Measurements from ENCODE around the gene CSF2.

DNA sequence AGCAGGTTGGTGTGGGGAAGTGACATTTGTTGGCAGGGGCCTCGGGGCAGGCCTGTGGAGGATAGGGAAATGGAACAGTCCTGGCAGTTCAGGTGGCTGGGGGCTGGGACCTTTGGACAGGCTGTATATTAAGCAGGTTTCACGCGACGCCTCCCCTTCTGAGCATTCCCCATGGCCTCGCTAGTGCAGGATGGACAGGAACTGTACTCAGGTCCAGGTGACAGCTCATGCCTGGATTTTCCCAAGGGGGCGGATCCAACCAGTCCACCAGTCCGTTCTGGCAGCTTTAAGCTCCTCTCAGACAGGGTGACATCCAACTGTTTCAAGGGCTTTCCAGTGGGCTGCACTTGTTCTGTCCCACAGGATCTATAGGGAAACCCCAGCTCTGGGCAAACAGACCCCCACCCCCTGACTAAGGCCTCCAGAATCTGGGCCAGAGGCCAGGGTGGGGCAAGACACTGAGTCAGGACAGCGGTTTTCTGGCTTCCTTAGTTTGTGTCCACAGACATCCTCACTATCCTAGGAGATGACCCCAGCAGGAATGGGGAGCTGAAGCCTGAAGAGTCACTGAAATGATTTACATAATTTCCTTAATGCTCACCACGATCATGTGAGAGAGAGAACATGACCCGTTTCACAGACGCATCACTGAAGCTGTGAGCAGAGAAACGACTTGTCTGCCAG is 20.9 kb downstream of the CSF2 start:
- no peak for TF ChIP-seq EZH2 (IDR thresholded peaks at IDR 0.05; ENCODE audit: low read depth)
- TF ChIP-seq, protein P1, sequence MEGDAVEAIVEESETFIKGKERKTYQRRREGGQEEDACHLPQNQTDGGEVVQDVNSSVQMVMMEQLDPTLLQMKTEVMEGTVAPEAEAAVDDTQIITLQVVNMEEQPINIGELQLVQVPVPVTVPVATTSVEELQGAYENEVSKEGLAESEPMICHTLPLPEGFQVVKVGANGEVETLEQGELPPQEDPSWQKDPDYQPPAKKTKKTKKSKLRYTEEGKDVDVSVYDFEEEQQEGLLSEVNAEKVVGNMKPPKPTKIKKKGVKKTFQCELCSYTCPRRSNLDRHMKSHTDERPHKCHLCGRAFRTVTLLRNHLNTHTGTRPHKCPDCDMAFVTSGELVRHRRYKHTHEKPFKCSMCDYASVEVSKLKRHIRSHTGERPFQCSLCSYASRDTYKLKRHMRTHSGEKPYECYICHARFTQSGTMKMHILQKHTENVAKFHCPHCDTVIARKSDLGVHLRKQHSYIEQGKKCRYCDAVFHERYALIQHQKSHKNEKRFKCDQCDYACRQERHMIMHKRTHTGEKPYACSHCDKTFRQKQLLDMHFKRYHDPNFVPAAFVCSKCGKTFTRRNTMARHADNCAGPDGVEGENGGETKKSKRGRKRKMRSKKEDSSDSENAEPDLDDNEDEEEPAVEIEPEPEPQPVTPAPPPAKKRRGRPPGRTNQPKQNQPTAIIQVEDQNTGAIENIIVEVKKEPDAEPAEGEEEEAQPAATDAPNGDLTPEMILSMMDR (conservative IDR thresholded peaks at IDR 0.05) = no peak

Measured in PC-9 (cell line).